K562 (cell line): ENCODE data around the gene TM4SF5. TPM values are rescaled to one million over a fixed set of nuclear protein-coding genes. Genes with fewer than 3 reads are reported as not detected.

ENCODE experiments used
- ARID1B ChIP-seq: fragments of 450-650 bp; IDR thresholded peaks from 2 replicates; pipeline ENCODE4 v1.6.1; 2016; ENCODE audit warnings: antibody characterized with exemption, mild to moderate bottlenecking, inconsistent platforms
- BHLHE40 ChIP-seq: IDR thresholded peaks from 2 replicates; pipeline ENCODE4 v1.6.1; 2011; ENCODE audit warnings: low read length, improper control_type of control experiment
- ESRRA ChIP-seq: fragments of 450-650 bp; IDR thresholded peaks from 2 replicates; pipeline ENCODE4 v1.6.1; 2014; ENCODE audit warnings: low read depth, mild to moderate bottlenecking, moderate library complexity, borderline replicate concordance
- HMGXB4 ChIP-seq: sonication (generic); formaldehyde crosslinking; IDR thresholded peaks from 2 replicates; pipeline ENCODE4 v1.8.1; 2023; ENCODE audit warnings: mild to moderate bottlenecking, missing genetic modification reagents
- REST ChIP-seq, 2 experiments: fragments of 450-650 bp; formaldehyde crosslinking in 1 of 2; IDR thresholded peaks; 2 replicates each; pipeline versions ENCODE4 v1.4.0 to v1.6.1; 2014 to 2020; ENCODE audit warnings: mild to moderate bottlenecking in 2 of 2, borderline replicate concordance in 1 of 2, low read depth in 1 of 2
- SPI1 ChIP-seq: IDR thresholded peaks from 2 replicates; pipeline ENCODE4 v1.6.1; 2011; ENCODE audit warnings: low read depth, low read length, control low read depth, borderline replicate concordance
- ZBTB17 ChIP-seq: fragments of 450-650 bp; formaldehyde crosslinking; IDR thresholded peaks from 2 replicates; pipeline ENCODE4 v1.4.0; 2020; ENCODE audit warnings: mild to moderate bottlenecking
- ZNF311 ChIP-seq: fragments of 250-450 bp; sonication (Bioruptor Pico); IDR thresholded peaks from 2 replicates; pipeline ENCODE4 v1.4.0; 2020; ENCODE audit warnings: mild to moderate bottlenecking, moderate library complexity
- polyA plus RNA-seq, 8 experiments: library from polyadenylated mRNA; depleted of rRNA in 4 of 8; stranded (reverse) in 5 of 8; unstranded in 3 of 8; fragments of >200 nt; fragmentation: Nextera tagmentation in 2 of 8; fragmentation: Illumina TruSeq in 1 of 8; extraction: Ambion mirVana in 2 of 8; extraction: Trizol in 1 of 8; gene quantifications; 2 replicates each; pipeline versions ENCODE4 v1.2.1 to v1.2.3, GENCODE V29; 2011 to 2014; ENCODE audit warnings: inconsistent platforms in 1 of 8, missing spikeins in 1 of 8
- total RNA-seq, 7 experiments: library from RNA; depleted of rRNA in 6 of 7; stranded (reverse); fragments of >200 nt in 6 of 7; fragmentation: Illumina TruSeq in 2 of 7; extraction: Trizol in 2 of 7; gene quantifications; 2 replicates each; pipeline versions ENCODE4 v1.2.1 to v1.2.3, GENCODE V29; 2011 to 2021; ENCODE audit warnings: low replicate concordance in 1 of 7

TM4SF5 gene
- total and polyA plus RNA-seq, 9 of the 15 experiments (the other 6 are each of a cell fraction or from before 2014, with no cell fraction given) = not detected

- peak; percentile 28; the same call in 1 of the 2 replicates for TF ChIP-seq REST (IDR thresholded peaks at IDR 0.05; ENCODE audit: borderline replicate concordance)
- TF ChIP-seq REST (CRISPR knock-in tag; IDR thresholded peaks at IDR 0.05; ENCODE audit: low read depth) = no peak
- TF ChIP-seq ESRRA = peak; percentile 95
- peak; percentile 96 for TF ChIP-seq ZBTB17
- 0 out of 2 replicates have a peak, but pooled peaks have one; percentile 15 for TF ChIP-seq SPI1
- no peak for TF ChIP-seq BHLHE40
- 0 out of 2 replicates have a peak, but pooled peaks have one; percentile 15 for TF ChIP-seq ARID1B
- TF ChIP-seq ZNF311 (CRISPR knock-in tag) = no peak
- no peak for TF ChIP-seq HMGXB4 (CRISPR knock-in tag)
These were observed 47.0 kb upstream of the TM4SF5 start (continued) for GRCh38 chr17:4724650-4725049.
